HG02678 (cell line): ENCODE measurements around the gene GEMIN5.
A peak's percentile ranks its signal among the peaks of the same experiment; 100 is the strongest.

Source experiments
- ATAC-seq: cut with Tn5 transposase; IDR thresholded peaks from one replicate; pipeline ENCODE4 v1.9.1; 2021; ENCODE audit warnings: mild to moderate bottlenecking, moderate library complexity; ENCODE audit not compliant: unreplicated experiment

GEMIN5 gene

DNA sequence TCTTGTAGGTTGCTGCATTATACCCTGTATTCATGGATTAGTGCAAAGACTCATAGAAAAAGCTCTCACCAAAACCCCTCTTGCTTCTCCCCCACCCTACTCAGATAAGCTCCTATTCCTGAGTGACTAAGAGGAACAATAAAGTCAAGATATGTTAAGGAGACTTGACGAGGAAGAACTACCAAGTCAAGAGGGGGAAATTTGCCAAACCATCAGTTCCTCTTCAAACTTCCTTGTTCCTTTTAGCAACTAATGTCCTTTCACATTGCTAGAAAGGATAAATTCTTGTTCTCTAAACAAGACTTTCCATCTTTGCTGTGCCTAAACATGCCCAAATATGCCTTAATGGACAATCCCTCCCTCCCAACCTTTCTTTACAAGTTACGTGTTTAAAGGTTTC lies 52.6 kb downstream of the GEMIN5 start:
- ATAC-seq, result no peak

DNA sequence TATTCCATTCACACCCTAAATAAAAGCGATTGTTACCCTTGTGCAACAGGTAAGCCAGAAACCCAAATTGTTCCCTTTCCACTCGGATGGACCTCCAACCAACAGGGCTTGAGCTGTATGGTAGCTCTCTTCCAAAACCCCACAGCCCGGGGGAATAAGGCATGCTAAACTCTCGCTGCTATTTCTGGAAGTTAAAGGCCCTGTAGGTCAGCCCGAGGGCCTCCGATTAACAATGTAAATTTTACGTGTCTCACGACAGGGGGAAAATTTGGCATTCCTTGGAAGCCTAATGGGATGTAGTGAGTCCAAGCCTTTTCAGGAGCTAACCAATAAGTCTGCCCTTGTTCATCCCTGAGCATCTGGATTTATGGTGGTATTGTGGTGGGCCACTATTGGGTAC lies 53.6 kb downstream of the GEMIN5 start:
- ATAC-seq, result no peak

DNA sequence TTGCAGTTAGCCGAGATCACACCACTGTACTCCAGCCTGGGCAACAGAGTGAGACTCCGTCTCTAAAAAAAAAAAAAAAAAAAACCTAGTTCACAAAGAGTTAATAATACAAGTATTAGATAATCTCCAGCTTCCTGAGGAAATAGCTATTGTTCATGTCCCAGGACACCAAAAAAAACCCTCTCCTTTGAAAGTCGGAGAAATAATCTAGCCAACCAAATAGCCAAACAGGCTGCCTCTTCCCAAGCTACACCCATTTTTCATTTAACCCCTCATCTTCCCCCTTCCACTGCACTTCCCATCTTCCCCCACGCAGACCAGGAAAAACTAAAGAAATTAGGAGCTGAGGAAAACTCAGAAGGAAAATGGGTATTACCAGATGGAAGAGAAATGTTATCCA lies 56.0 kb downstream of the GEMIN5 start:
- ATAC-seq, result no peak

GRCh38 chr5:154878642-154879335 lies 59.2 kb downstream of the GEMIN5 start:
- ATAC-seq, result no peak

- ATAC-seq, result no peak
Observed at GRCh38 chr5:154873791-154874331, 64.2 kb downstream of the GEMIN5 start.

- ATAC-seq, result no peak
Observed at GRCh38 chr5:154871734-154872133, 66.3 kb downstream of the GEMIN5 start.

DNA sequence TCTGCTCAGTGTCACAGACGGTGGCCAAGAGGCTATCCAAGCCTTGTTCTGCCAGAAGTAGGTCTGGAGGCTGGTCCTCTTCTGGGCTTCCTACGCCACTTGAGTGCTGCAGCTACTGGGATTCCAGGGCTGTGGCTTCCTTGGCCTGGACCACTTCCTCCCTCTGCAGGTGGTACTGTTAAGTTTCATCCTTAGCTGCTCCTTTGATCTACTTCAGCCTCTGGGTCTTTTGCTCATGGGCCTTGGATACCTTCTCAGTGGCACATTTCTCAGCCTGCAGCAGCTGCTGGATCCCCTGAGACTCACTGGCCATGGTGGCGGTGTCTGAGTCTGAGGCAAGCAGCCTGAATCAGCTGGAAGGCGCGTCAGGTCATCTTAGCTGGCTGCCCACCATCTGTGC lies 69.3 kb downstream of the GEMIN5 start:
- no peak for ATAC-seq

GRCh38 chr5:154866841-154867240 lies 71.2 kb downstream of the GEMIN5 start:
- ATAC-seq, result no peak

GRCh38 chr5:154865466-154866184 lies 72.4 kb downstream of the GEMIN5 start:
- no peak for ATAC-seq

GRCh38 chr5:154863291-154864080 lies 74.5 kb downstream of the GEMIN5 start:
- no peak for ATAC-seq

- ATAC-seq, result no peak
Observed at GRCh38 chr5:154862766-154863165, 75.2 kb downstream of the GEMIN5 start.

- no peak for ATAC-seq
Observed at GRCh38 chr5:154861946-154862345, 76.1 kb downstream of the GEMIN5 start.

DNA sequence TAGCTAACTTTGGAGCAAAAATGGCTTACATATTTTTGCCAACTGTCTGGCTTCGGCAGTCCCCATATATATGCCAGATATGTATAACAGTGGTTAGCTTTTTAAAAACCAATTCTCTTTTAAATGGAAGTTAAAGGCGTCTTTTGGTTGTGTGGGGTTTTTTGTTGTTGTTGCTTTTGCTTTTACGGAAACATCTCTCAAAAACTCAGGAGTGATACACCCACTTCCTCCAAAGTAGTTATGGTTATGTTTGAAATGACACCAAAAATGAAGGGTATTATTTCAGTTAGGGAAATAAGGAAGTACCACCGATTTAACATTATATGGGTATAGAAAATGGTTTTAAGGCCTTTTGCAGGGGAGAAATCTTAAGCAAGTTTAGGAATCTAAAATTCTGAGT lies 77.2 kb downstream of the GEMIN5 start:
- ATAC-seq, result no peak

DNA sequence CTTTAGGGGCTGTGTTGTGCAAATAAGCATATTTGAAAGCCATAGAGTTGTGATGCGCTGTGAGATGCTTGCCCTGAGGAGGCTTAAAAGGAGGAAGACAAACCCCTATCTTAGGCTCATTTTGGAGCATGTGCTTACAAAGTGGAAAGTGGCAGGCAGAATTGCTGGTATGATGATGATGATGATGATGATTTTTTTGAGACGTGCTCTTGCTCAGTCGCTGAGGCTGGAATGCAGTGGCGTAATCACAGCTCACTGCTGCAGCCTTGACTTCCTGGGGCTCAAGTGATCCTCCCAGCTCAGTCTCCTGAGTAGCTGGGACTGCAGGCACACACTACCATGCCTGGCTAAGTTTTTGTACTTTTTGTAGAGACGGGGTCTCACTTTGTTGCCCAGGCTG lies 77.9 kb downstream of the GEMIN5 start:
- ATAC-seq, result no peak

DNA sequence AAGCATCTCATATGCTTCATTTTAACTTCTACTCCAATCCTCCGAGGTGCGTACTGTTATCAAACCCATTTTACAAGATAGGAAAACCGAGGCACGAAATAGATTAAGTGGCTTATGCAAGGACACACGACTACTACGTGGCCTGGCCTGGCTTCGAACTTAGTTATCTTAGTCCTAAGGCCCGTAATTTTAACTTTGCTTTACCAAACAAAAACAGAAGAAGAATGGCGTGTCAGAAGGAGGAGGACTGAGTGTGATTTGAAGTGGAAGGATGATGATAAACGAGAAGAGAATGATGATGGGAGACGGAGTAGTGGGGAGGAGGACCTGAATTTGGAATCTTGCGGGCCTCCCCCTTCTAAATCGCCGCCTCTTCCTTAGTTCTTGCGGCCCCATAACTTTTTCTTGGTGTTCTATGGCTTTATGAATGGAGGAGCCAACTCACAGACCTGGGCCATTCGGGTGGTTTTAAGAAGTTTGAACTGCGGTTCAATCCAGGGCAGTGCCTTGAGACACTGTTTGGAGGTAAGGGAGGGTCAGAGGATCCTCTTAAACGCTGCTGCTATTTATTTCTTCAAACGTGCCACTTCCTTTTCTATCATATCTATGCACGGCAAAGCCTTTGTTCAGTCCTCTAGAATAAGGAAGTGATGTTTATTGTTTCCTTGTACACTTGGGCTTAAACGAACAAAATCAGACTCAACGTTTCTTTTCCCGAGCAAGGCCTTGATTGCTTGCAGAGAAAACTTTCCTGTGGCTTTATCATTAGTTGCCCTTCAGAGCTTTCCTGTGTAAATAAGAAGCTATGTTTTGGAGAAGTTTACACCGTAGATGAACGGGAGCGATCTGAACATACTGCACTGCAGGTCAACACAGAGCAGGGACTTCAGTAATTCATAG lies 78.8 kb downstream of the GEMIN5 start:
- ATAC-seq, result peak; percentile 13

- peak; percentile 78 for ATAC-seq
Observed at GRCh38 chr5:154858297-154858971, 79.6 kb downstream of the GEMIN5 start, which contains the start of gene CNOT8. Gene CNOT8 (plus strand): TSS chr5:154858627. CDS start chr5:154863279, 4,652 bp downstream.

DNA sequence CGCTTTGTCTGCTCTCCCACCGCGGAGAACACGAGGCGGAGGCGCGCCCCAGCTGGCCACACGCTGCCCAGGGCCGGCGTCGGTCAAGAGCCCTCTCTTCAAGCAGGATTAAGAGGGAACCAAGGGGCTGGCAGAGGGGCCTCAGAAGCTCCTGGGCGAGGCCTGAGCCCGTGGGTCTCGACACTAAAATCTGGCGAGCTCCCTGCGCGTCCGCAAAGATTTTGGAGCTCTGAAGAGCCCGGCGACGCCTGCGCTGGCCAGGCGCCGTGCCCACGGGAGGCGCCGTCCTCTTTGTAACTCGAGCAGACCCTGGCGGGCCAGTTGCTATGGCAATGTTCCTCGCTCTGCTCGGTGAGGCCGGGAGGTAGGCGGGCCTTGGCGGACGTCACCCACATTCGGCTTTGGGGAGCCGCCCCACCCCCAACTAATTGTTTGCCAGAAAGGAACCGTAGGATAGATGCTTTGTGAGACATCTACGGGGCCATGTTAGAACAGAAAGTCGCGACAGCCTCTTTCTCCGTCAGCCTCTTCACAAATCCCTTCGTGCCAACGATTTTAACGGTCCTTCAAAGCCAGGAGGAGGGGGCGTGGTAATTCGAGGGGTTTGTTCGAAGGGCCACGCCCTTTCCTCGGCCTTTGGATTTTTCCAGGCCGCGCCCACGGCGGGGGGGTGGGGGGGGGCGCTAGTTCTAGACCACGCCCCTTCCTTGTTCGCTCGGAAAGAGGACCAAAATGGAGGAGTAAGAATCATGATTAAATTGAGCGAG lies 80.3 kb downstream of the GEMIN5 start:
- ATAC-seq, result peak; percentile 58

DNA sequence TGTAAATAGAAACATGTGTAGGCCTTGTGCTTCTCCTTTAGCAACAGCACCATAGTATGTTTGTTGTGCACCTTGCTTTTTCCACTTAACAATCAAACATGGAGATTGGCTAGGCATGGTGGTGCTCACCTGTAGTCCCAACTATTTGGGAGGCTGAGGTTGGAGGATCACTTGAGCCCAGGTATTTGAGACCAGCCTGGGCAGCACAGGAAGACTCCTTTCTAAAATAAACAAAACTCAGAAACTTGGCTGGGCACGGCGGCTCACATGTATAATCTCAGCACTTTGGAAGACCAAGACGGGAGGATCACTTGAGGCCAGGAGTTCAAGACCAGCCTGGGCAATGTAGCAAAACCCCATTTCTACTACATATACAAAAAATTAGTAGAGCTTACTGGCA lies 86.7 kb downstream of the GEMIN5 start:
- ATAC-seq, result no peak
